HepG2 (cell line): ENCODE results near the gene ABCA4. TPM values are rescaled to one million over a fixed set of nuclear protein-coding genes. Genes with fewer than 3 reads are reported as not detected.

Source experiments
- ATAC-seq: fragments of 200-7000 bp; cut with Tn5 transposase; 3 replicates; pipeline ENCODE4 v1.9.1; 2020; ENCODE audit warnings: mild to moderate bottlenecking, moderate library complexity
- BruUV-seq: library from RNA; stranded (reverse); fragments of 400-500 nt; replicated peaks from 2 replicates; lab custom pipeline; 2021; lab: Mats Ljungman, UMichigan
- CTCF ChIA-PET: fragments of 300-600 bp; formaldehyde crosslinking; extraction: SDS; loops from one replicate; lab custom pipeline; 2021; ENCODE audit warnings: low total read pairs, inconsistent platforms, low intra/inter-chr PET ratio; lab: Yijun Ruan, JAX
- POLR2A ChIA-PET: fragments of 350-600 bp; sonication (Branson Sonifier 250); formaldehyde crosslinking; loops from one replicate; lab custom pipeline; 2020; ENCODE audit warnings: antibody characterized with exemption, inconsistent platforms; lab: Yijun Ruan, JAX
- DNase-seq: peaks from one replicate; pipeline ENCODE4 v3.0.0-alpha.2; 2015; ENCODE audit warnings: low spot score
- FAIRE-seq: peaks from 3 replicates; lab custom pipeline; 2011; peaks lifted over from hg19 to GRCh38; lab: Jason Lieb, UNC
- H2AFZ ChIP-seq: one replicate; pipeline ENCODE4 v1.6.1; 2011; ENCODE audit warnings: low read length, inconsistent platforms
- H3K27ac ChIP-seq: fragments of 300-600 bp; 3 replicates; pipeline ENCODE4 v1.8.0; 2011; ENCODE audit warnings: mixed run types, mild to moderate bottlenecking, mixed read lengths, low read length, inconsistent platforms; ENCODE audit not compliant: insufficient read depth; ENCODE audit errors: extremely low read length
- H3K27me3 ChIP-seq, 2 experiments: fragments of 200-600 bp in 1 of 2; 2 replicates in 1 of 2; 3 replicates in 1 of 2; pipeline versions ENCODE4 v1.6.0 to v1.8.0; 2011; ENCODE audit warnings: low read length in 2 of 2, mild to moderate bottlenecking in 2 of 2, moderate library complexity in 2 of 2, inconsistent platforms in 1 of 2; ENCODE audit not compliant: insufficient read depth in 2 of 2, control insufficient read depth in 1 of 2
- H3K36me3 ChIP-seq, 2 experiments: fragments of 200-600 bp in 1 of 2; replicated peaks in 1 of 2; 2 replicates in 1 of 2; 3 replicates in 1 of 2; pipeline versions ENCODE4 v1.5.1 to v1.8.0; 2011; ENCODE audit warnings: low read length in 2 of 2, inconsistent platforms in 1 of 2; ENCODE audit not compliant: insufficient read depth in 2 of 2, control insufficient read depth in 1 of 2
- H3K4me1 ChIP-seq: 2 replicates; pipeline ENCODE4 v1.5.1; 2012; ENCODE audit warnings: low read length, inconsistent platforms; ENCODE audit not compliant: insufficient read depth
- H3K4me2 ChIP-seq: 2 replicates; pipeline ENCODE4 v1.6.0; 2011; ENCODE audit warnings: low read depth, low read length, inconsistent platforms
- H3K4me3 ChIP-seq, 3 experiments: fragments of 200-600 bp in 1 of 3; sonication (generic), shearing (Covaris generic) in 1 of 3; replicated peaks in 1 of 3; 2 replicates each; pipeline ENCODE4 v1.5.1; 2011 to 2016; ENCODE audit warnings: low read length in 3 of 3, inconsistent platforms in 2 of 3, low read depth in 2 of 3, mild to moderate bottlenecking in 2 of 3, control low read depth in 1 of 3, mixed read lengths in 1 of 3; ENCODE audit not compliant: insufficient read depth in 1 of 3
- H3K79me2 ChIP-seq: one replicate; pipeline ENCODE4 v1.6.1; 2011; ENCODE audit warnings: low read length, inconsistent platforms; ENCODE audit not compliant: insufficient read depth
- H3K9ac ChIP-seq: 2 replicates; pipeline ENCODE4 v1.6.0; 2011; ENCODE audit warnings: mild to moderate bottlenecking, low read depth, low read length, inconsistent platforms; ENCODE audit not compliant: insufficient read depth
- H3K9me3 ChIP-seq: 2 replicates; pipeline ENCODE4 v1.5.1; 2012; ENCODE audit warnings: mild to moderate bottlenecking, low read length
- H4K20me1 ChIP-seq: 2 replicates; pipeline ENCODE4 v1.6.0; 2011; ENCODE audit warnings: inconsistent platforms, mild to moderate bottlenecking, low read length, moderate library complexity; ENCODE audit not compliant: insufficient read depth
- AGO1 ChIP-seq: fragments of 200-400 bp; formaldehyde crosslinking; IDR thresholded peaks from 2 replicates; pipeline ENCODE4 v1.6.1; 2017; ENCODE audit warnings: mild to moderate bottlenecking, low read depth, low read length, moderate library complexity; ENCODE audit not compliant: poor library complexity, severe bottlenecking
- ATF2 ChIP-seq: sonication (generic); formaldehyde crosslinking; IDR thresholded peaks from 2 replicates; pipeline ENCODE4 v1.4.0; 2020; ENCODE audit warnings: missing genetic modification reagents
- ATF7 ChIP-seq, 2 experiments: fragments of 450-650 bp in 1 of 2; sonication (generic) in 1 of 2; formaldehyde crosslinking in 1 of 2; IDR thresholded peaks; 2 replicates each; pipeline versions ENCODE4 v1.4.0 to v1.6.1; 2016 to 2020; ENCODE audit warnings: antibody characterized with exemption in 1 of 2, mild to moderate bottlenecking in 1 of 2, missing genetic modification reagents in 1 of 2
- BRF2 ChIP-seq: sonication (generic); formaldehyde crosslinking; IDR thresholded peaks from 2 replicates; pipeline ENCODE4 v1.8.1; 2022; ENCODE audit warnings: mild to moderate bottlenecking, missing genetic modification reagents
- CEBPB ChIP-seq: IDR thresholded peaks from 2 replicates; pipeline ENCODE4 v1.6.1; 2011; ENCODE audit warnings: low read depth, low read length, improper control_type of control experiment, borderline replicate concordance
- HNF4A ChIP-seq: sonication (generic); formaldehyde crosslinking; IDR thresholded peaks from 2 replicates; pipeline ENCODE4 v1.4.0; 2020; ENCODE audit warnings: missing genetic modification reagents
- KLF9 ChIP-seq: IDR thresholded peaks from 2 replicates; pipeline ENCODE4 v1.6.1; 2016; ENCODE audit warnings: low read depth
- MEIS1 ChIP-seq: sonication (generic); formaldehyde crosslinking; IDR thresholded peaks from 2 replicates; pipeline ENCODE4 v1.9.0; 2021; ENCODE audit warnings: mild to moderate bottlenecking, missing genetic modification reagents, moderate library complexity, borderline replicate concordance
- PHF5A ChIP-seq: IDR thresholded peaks from one replicate; pipeline ENCODE4 v1.6.1; 2018; ENCODE audit warnings: low read depth, missing genetic modification reagents; ENCODE audit not compliant: unreplicated experiment
- PLSCR1 ChIP-seq: sonication (generic); formaldehyde crosslinking; IDR thresholded peaks from 2 replicates; pipeline ENCODE4 v1.5.0; 2020; ENCODE audit warnings: missing genetic modification reagents, mild to moderate bottlenecking, borderline replicate concordance
- TCF7 ChIP-seq: sonication (generic); IDR thresholded peaks from 2 replicates; pipeline ENCODE4 v1.6.1; 2016; ENCODE audit warnings: antibody characterized with exemption, low read depth
- XBP1 ChIP-seq: sonication (generic); formaldehyde crosslinking; IDR thresholded peaks from 2 replicates; pipeline ENCODE4 v1.5.0; 2020; ENCODE audit warnings: missing genetic modification reagents
- ZHX1 ChIP-seq: sonication (generic); formaldehyde crosslinking; IDR thresholded peaks from 2 replicates; pipeline ENCODE4 v1.8.1; 2022; ENCODE audit warnings: low read depth, mild to moderate bottlenecking, missing genetic modification reagents
- ZNF337 ChIP-seq: sonication (generic); formaldehyde crosslinking; IDR thresholded peaks from 2 replicates; pipeline ENCODE4 v1.5.1; 2020; ENCODE audit warnings: missing genetic modification reagents, low read depth, mild to moderate bottlenecking, borderline replicate concordance
- ZNF589 ChIP-seq: sonication (generic); formaldehyde crosslinking; conservative IDR thresholded peaks from 2 replicates; pipeline ENCODE4 v1.8.0; 2022; ENCODE audit warnings: mild to moderate bottlenecking, moderate library complexity, missing genetic modification reagents
- ZNF724P ChIP-seq: sonication (generic); formaldehyde crosslinking; IDR thresholded peaks from 2 replicates; pipeline ENCODE4 v1.8.0; 2022; ENCODE audit warnings: missing genetic modification reagents, borderline replicate concordance
- WGBS: methylation state at CpG from one replicate; pipeline ENCODE4 v1.1.6; 2017; ENCODE audit warnings: low lambda C conversion rate; 5-methylcytosine and 5-hydroxymethylcytosine counted together
- in situ Hi-C: cut with HindIII; loops from 2 replicates; pipeline ENCODE4 v1.10.0; 2017; ENCODE audit warnings: low pct_unique_long_range_greater_than_20kb; ENCODE audit not compliant: extremely low pct_ligation_motif_present
- intact Hi-C: fragments of 100-400 bp; cut with micrococcal nuclease; formaldehyde crosslinking; loops from one replicate; pipeline ENCODE4 v1.10.0; 2022; ENCODE audit not compliant: unreplicated experiment
- polyA plus RNA-seq, 8 experiments: library from polyadenylated mRNA; depleted of rRNA in 3 of 8; stranded (reverse) in 7 of 8; unstranded in 1 of 8; fragments of >200 nt; fragmentation: Illumina TruSeq in 4 of 8; extraction: Trizol in 4 of 8; gene quantifications; 2 replicates each; pipeline versions ENCODE4 v1.2.1 to v1.2.3, GENCODE V29; 2011 to 2016; ENCODE audit warnings: low read depth in 4 of 8, missing spikeins in 1 of 8, mixed read lengths in 1 of 8; ENCODE audit not compliant: insufficient read depth in 1 of 8
- total RNA-seq, 5 experiments: library from RNA; depleted of rRNA; stranded (reverse); fragments of >200 nt; fragmentation: Illumina TruSeq; extraction: Trizol; gene quantifications; 2 replicates each; pipeline ENCODE4 v1.2.3, GENCODE V29; 2016; ENCODE audit warnings: low read depth in 1 of 5

Gene ABCA4
- total and polyA plus RNA-seq, 2 of the 13 experiments (the other 11 are each of a cell fraction or from before 2014, with no cell fraction given), result 0.24 to 0.67 TPM

GRCh38 chr1:94093996-94094395 lies 27.0 kb downstream of the ABCA4 start:
- no peak for FAIRE-seq
- H3K79me2 ChIP-seq, result no peaks in the 10 kb centered on the region
- ChIA-PET CTCF (no interaction called here), POLR2A (no interaction called here)
- H3K9me3 ChIP-seq, result no peaks in the 10 kb centered on the region
- TF ChIP-seq MEIS1, result no peak
- TF ChIP-seq CEBPB, result no peak
- no peak for TF ChIP-seq ATF7 (IDR thresholded peaks at IDR 0.05)
- TF ChIP-seq ATF7 (CRISPR knock-in tag; IDR thresholded peaks at IDR 0.05), result no peak
- TF ChIP-seq ZNF337 (CRISPR knock-in tag), result no peak
- TF ChIP-seq HNF4A (CRISPR knock-in tag), result no peak
- no peak for TF ChIP-seq KLF9 (CRISPR knock-in tag)
- TF ChIP-seq ZHX1 (CRISPR knock-in tag), result no peak
- no peak for TF ChIP-seq XBP1 (CRISPR knock-in tag)
- no peak for TF ChIP-seq BRF2 (CRISPR knock-in tag)
- no peak for TF ChIP-seq PHF5A (CRISPR knock-in tag)
- TF ChIP-seq TCF7, result no peak
- no peak for TF ChIP-seq AGO1
- TF ChIP-seq ATF2 (CRISPR knock-in tag), result no peak
- no peak for TF ChIP-seq PLSCR1 (CRISPR knock-in tag)
- no peak for TF ChIP-seq ZNF724P (CRISPR knock-in tag)
- no peak for TF ChIP-seq ZNF589 (CRISPR knock-in tag)
- intact Hi-C loops, result no loop called here
- BruUV-seq, result no TSS peak
- no peaks in the 10 kb centered on the region for H4K20me1 ChIP-seq
- no peak overlapping the region for H3K9ac ChIP-seq
- 60% methylated on average over 6 of the region's 6 CpGs for WGBS
- ATAC-seq, result no peak
- H2AFZ ChIP-seq, result no peak overlapping the region
- H3K4me2 ChIP-seq, result no peak overlapping the region
- no peaks in the 10 kb centered on the region for H3K36me3 ChIP-seq
- no peak overlapping the region for H3K4me3 ChIP-seq
- peaks cover 58% of the 10 kb centered on the region for H3K4me1 ChIP-seq
- in situ Hi-C loops, result no loop called here
- H3K27me3 ChIP-seq, result peaks cover 0 to 7% of the 10 kb centered on the region in 2 experiments; a peak in 3 of 5 replicates
- no peak for DNase-seq
- H3K27ac ChIP-seq, result no peak overlapping the region
